CD4-positive, alpha-beta T cell treated with Interleukin-15 for 4 hours (primary cell): ENCODE measurements around the gene PALD1.

ENCODE experiments used
- DNase-seq: peaks from one replicate; pipeline ENCODE4 v3.0.0-alpha.2; 2020; ENCODE audit warnings: low spot score

The PALD1 gene

GRCh38 chr10:70558295-70558694, 79.7 kb downstream of the PALD1 start:
- no peak for DNase-seq

DNA sequence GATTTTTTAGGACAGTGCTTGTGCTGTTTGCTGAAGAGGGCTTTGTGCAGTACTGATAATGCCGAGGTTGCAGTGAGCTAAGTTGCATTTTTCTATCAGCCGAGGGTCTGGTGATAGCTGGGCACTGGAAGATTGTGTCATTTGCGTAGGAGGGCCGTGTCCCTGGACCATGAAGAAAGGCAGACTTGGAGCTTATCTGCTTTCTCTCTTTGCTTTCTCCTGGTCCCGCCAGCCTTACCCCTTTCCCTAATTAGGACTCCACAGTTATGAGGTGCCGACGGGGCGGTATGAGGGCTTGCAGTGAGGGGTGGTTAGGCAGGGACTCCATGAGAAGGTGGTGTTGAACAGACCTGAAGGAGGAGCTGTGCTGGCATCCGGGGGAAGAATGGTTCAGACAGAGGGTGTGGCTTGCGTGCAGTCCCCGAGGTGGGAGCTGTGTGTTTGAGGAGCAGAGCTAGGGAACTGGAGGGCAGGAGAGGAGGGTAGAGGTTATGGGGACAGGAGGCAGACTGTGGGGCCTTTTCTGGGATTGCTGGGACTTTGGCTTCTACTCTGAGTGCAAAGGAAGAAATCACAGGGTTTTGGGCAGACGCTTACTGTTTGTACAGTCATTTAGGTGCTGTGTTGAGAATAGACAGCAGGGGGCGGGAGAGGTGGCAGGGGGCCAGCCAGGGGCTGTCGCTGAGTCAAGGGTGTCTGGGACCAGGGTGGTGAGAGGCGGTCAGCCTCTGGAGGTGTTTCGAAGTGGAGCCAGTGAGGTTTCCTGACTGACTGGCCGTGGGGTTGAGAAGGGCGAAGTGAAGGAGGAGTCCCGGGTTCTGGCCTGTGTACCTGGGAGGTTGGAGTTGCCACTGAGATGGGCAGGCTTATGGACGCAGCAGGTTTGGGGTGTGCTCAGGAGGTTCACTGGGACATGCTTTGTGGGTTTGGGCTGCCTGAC, 80.6 kb downstream of the PALD1 start:
- DNase-seq: peak; percentile 74

DNA sequence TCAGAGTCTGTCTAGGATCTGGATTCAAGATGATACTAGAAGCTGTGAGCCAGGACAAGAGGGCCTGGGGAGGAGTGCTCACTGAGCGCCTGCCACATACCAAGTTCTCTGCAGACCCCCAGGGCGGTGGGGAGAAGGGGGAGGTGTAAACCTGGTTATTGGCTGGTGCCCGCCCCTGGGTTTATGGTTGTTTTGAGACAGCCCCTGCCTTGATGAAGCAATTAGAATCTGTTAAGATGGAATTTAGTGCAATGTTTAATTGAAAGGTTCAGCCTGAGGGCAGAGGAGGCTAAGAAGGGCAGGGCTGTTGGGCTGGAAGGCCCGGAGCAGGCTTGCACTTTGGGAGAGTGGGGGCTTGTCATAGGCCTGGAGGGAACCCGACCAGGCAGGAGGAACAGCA, 81.3 kb downstream of the PALD1 start:
- no peak for DNase-seq

DNA sequence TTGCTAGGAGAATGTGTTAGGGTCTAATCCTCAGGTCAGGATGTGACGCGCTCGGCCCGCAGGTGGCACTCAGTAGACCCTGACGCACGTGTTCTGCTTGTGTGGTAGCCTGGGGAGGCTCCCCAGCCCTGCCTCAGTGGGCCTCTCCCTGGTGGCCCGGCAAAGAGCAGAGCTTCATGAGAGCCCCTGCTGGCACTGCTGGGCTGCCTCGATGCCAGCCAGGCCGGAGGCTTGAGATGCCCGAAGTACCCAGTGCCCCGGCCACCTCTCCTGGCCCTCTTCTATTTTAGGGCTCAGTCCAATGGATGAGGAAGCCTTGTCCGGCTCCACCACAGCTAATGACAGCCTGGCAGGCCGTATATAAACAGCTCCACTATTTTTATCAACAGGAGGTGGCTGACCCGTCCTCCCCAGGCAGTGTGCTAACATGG, 82.0 kb downstream of the PALD1 start:
- DNase-seq: no peak

GRCh38 chr10:70561070-70561469, 82.5 kb downstream of the PALD1 start:
- no peak for DNase-seq

DNA sequence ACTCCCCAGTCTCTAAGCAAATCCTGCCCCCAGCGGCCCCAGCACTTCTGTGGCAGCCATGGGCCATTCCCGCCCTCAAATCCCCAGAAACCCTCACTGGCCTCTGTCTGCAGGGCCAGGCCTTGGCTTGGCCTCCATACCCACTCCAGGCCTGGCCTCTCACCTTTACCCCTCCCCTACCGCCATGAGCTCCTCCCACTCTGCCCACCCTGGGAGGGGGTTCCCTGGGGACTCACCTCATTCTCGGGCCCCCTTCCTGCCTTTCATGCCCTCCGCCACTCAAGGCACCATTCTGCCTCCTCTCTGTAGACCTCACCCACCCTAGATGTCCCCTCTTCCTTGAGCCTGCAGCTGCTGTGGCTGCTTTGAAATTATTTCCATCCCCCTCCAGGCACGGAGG, 83.0 kb downstream of the PALD1 start:
- no peak for DNase-seq

DNA sequence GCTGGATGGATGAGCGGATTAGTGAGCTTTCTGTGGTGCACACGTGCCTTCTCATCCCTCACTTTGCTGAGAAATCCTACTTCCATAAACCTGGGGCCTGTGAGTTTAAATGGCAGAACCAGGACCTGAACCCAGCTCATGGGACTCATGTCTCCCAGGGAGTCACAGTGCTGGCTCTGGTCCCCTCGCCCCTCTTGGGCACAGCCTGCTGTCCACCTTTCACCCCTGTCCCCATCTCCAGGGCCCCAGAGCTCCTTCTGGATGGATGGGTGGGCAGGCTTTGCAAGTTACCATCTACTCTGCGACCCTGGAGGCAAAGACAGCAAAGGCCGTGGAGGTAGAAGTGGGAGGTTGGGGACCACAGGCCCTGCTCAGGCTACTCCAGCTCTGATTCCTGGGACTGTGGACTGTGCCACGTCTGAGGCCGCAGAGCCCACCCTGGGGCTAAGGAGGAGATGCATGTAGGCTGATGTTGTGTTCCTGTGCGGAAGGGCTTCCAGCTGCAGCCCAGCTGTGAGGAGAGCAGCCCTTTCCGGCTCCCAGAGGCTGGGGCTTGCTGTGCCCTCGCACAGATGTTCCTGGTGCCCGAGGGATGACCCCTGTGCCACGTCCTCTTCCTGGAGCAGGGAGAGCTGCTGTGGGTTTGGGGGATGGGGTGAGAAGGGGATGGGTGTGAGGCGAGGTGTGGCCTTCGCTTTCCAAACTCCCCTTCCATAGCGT, 83.6 kb downstream of the PALD1 start:
- DNase-seq: no peak

DNA sequence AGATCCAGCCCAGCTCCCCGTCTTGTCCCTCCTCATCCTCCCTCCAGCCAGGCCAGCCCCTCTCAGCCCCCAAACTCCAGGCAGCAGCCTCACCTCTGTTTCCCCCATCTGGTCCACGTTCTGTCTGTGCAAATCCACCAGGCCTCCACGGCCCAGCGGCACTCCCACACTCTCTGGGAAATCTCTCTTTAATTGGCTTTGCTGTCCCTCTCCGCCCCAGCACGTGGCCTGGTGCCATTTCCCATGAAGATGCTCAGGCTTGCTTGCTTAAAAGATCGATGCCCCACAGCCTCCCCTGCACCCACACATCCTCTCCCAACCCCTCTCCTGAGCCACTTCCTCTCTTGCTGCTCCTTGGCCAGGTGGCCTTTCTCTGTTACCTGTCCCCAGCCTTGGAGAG, 84.7 kb downstream of the PALD1 start:
- no peak for DNase-seq

DNA sequence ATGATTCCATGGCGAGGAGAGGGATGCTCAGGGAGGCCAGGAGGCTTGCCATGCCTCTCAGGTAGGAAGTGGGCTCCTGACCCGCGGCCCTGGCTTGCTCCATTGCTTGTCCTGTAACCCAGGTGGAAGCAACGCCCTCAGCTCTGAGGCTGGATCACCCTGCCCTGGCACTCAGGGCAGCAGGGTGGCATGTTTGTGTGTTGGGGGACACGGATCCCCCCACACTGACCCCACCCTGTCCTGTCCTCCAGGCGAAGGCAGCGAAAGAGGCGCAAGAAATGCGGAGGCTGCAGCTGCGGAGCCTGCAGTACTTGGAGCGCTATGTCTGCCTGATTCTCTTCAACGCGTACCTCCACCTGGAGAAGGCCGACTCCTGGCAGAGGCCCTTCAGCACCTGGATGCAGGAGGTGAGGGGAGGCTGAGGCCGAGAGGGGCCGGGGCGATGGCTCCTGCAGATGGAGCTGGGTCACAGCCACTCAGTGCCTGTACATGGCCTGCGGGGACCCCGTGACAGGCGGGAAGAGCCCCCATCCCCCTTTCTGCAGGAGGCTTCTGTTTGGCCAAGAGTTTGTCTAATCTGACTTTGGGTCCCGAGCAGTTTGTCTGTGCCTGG, 85.7 kb downstream of the PALD1 start:
- DNase-seq: no peak

- DNase-seq: no peak
Measured at GRCh38 chr10:70564901-70565351, 86.4 kb downstream of the PALD1 start.

DNA sequence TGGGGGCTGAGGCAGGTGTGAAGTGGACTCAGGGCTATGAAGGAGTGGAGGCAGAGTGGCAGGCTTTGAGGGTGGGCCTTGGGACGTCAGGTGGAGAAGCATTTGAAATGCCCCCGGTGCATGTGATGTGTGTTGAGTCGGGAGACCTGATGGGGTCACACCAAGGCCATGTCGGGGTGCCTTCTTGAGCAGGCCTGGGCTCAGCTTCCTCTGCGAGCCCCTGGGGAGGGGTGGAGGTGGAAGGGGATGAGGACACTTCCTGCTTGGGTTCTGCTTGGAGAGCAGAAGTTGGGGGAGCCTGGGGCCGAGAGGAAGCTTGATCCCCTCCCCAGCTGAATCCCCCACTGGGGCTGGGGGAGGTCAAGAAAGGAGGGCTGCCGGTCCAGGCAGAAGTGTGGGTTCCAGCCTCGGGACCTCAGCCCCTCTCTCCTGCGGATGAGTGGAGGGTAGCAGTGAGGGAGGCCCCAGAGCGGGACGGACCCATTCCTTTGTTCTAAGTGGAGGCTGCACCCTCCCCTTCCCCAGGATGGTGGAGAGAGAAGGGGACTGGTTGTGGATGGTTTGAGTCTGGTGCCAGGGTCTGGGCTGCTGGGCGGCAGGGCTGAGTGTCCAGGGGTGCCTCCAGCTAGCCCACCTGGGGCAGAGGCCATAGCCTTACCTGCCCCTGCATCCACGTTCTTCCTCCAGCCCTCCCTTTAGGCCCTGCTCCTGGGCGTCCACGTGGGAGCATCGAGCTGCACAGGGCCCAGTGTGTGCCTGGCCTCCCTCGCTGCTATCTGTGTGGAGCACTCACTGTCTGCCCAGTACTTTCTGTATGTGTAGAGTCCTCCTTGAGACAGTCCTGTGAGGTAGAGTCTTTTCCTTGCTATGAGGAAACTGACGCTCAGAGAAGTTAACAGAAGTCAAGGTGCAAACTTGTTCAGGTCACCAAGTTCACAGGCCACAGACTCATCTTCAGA, 87.3 kb downstream of the PALD1 start:
- DNase-seq: no peak

- no peak for DNase-seq
Measured at GRCh38 chr10:70566515-70567290, 88.1 kb downstream of the PALD1 start.

- no peak for DNase-seq
Measured at GRCh38 chr10:70567603-70568002, 89.0 kb downstream of the PALD1 start.

- no peak for DNase-seq
Measured at GRCh38 chr10:70568113-70568512, 89.5 kb downstream of the PALD1 start.

DNA sequence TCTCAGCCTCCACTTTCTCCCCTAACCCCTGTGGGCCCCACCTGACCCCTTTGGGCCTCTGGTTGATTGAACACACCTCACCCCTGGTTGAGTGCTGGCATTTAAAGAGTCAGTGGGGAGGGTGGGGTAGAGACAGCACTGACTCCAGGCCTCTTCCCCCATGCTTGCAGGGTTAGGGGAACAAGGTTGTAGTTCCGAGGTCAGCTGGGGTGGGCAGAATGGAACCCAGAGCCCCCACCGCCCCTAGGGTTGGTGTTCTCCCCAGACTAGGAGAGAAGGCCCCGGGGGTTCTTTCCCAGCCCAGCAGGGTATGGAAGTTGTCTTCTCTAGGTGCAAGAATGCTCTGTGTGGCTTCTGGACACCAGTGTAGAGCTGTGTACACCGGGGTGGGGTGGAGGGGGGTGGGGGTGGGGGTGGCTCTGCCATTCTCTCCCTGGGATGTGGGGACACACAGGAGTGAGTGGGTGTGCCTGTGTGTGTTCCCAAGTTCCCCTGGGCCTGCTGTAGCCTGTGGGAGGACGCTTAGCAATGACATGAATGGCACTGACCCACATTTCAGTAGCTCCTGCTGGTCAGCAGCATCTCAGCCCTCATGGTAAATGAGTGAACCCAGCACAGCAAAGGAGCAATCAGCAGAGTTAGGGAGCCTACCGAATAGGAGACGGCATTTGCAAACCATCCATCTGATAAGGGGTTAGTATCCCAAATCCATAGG, 90.4 kb downstream of the PALD1 start:
- DNase-seq: no peak

DNA sequence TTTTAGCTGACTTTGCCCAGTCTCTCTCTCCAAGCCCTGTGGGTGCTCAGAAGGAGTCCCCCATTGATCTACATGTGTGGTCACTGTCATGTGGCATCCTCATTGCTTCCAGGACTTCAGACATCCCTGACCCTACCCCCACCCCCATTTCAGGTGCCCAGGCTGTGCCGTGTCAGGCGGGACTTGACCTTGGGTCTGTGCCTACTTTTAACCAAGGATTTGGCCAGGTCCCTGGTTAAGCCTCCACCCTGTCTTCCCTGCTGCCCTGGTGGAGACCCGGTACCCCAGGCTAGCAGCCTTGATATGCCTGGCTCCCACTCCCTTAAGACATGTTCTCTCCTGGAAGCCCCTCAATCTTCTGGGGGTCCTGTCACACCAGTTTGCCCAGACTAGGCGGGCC, 92.7 kb downstream of the PALD1 start:
- DNase-seq: no peak

GRCh38 chr10:70571636-70572439, 93.3 kb downstream of the PALD1 start:
- DNase-seq: no peak

- no peak for DNase-seq
Measured at GRCh38 chr10:70573599-70574506, 95.3 kb downstream of the PALD1 start.
